TTC549 (cell line): ENCODE data around the gene SH2D2A.

Experiments used
- FAIRE-seq: peaks from 2 replicates; lab custom pipeline; 2012; peaks lifted over from hg19 to GRCh38; lab: Jason Lieb, UNC

Gene SH2D2A

GRCh38 chr1:156847591-156848460, 31.2 kb upstream of the SH2D2A start:
- FAIRE-seq: no peak

GRCh38 chr1:156846643-156847042, 30.0 kb upstream of the SH2D2A start:
- no peak for FAIRE-seq

GRCh38 chr1:156845953-156846545, 29.4 kb upstream of the SH2D2A start:
- FAIRE-seq: no peak

GRCh38 chr1:156845055-156845952, 28.7 kb upstream of the SH2D2A start:
- FAIRE-seq: no peak

- FAIRE-seq: no peak
Measured at GRCh38 chr1:156844638-156845037, 28.0 kb upstream of the SH2D2A start.

GRCh38 chr1:156844102-156844501, 27.5 kb upstream of the SH2D2A start:
- FAIRE-seq: no peak

GRCh38 chr1:156842618-156843300, 26.1 kb upstream of the SH2D2A start:
- no peak for FAIRE-seq

GRCh38 chr1:156841295-156841855, 24.7 kb upstream of the SH2D2A start:
- no peak for FAIRE-seq

- FAIRE-seq: no peak
Measured at GRCh38 chr1:156840898-156841279, 24.2 kb upstream of the SH2D2A start.

GRCh38 chr1:156840186-156840897, 23.7 kb upstream of the SH2D2A start:
- no peak for FAIRE-seq

GRCh38 chr1:156839426-156840109, 22.9 kb upstream of the SH2D2A start:
- no peak for FAIRE-seq

- FAIRE-seq: no peak
Measured at GRCh38 chr1:156838972-156839371, 22.3 kb upstream of the SH2D2A start.

- no peak for FAIRE-seq
Measured at GRCh38 chr1:156836892-156837291, 20.2 kb upstream of the SH2D2A start.

- FAIRE-seq: no peak
Measured at GRCh38 chr1:156836041-156836654, 19.5 kb upstream of the SH2D2A start.

- no peak for FAIRE-seq
Measured at GRCh38 chr1:156834322-156834721, 17.7 kb upstream of the SH2D2A start.

GRCh38 chr1:156833603-156834002, 17.0 kb upstream of the SH2D2A start:
- FAIRE-seq: no peak

GRCh38 chr1:156832434-156832833, 15.8 kb upstream of the SH2D2A start:
- no peak for FAIRE-seq

GRCh38 chr1:156828400-156829124, 11.9 kb upstream of the SH2D2A start:
- no peak for FAIRE-seq

- FAIRE-seq: no peak
Measured at GRCh38 chr1:156826630-156827029, 10.0 kb upstream of the SH2D2A start.
